GM23338 (cell line): ENCODE results near the gene THAP8. TPM values are rescaled to one million over a fixed set of nuclear protein-coding genes. Genes with fewer than 3 reads are reported as not detected.

ENCODE experiments used
- ATAC-seq: fragments of 200-7000 bp; cut with Tn5 transposase; 3 replicates; pipeline ENCODE4 v1.9.1; 2020
- DNase-seq: peaks from one replicate; pipeline ENCODE4 v3.0.0-alpha.2; 2015; ENCODE audit warnings: low spot score
- H2AFZ ChIP-seq: fragments of 200-600 bp; sonication (generic); 2 replicates; pipeline ENCODE4 v1.8.0; 2016; ENCODE audit warnings: antibody characterized with exemption, mild to moderate bottlenecking, moderate library complexity
- H3F3A ChIP-seq: fragments of 200-600 bp; sonication (generic); replicated peaks from 2 replicates; pipeline ENCODE4 v1.8.0; 2017; ENCODE audit warnings: antibody characterized with exemption, mixed run types, low read depth
- H3K27ac ChIP-seq: fragments of 200-600 bp; sonication (generic); 2 replicates; pipeline ENCODE4 v1.6.1; 2016; ENCODE audit warnings: low read depth
- H3K27me3 ChIP-seq: fragments of 200-600 bp; sonication (generic); 2 replicates; pipeline ENCODE4 v1.8.0; 2016; ENCODE audit warnings: mild to moderate bottlenecking, mixed run types, moderate library complexity; ENCODE audit not compliant: insufficient read depth
- H3K36me3 ChIP-seq: fragments of 200-600 bp; sonication (generic); 2 replicates; pipeline ENCODE4 v1.8.0; 2016; ENCODE audit warnings: mild to moderate bottlenecking; ENCODE audit not compliant: insufficient read depth
- H3K4me1 ChIP-seq: fragments of 200-600 bp; sonication (generic); 2 replicates; pipeline ENCODE4 v1.8.0; 2016; ENCODE audit warnings: mild to moderate bottlenecking, moderate library complexity; ENCODE audit not compliant: insufficient read depth
- H3K4me2 ChIP-seq: fragments of 200-600 bp; sonication (generic); 2 replicates; pipeline ENCODE4 v1.7.1; 2017; ENCODE audit warnings: mixed run types
- H3K4me3 ChIP-seq: fragments of 200-600 bp; sonication (generic); 2 replicates; pipeline ENCODE4 v1.6.1; 2016; ENCODE audit warnings: mixed run types
- H3K79me2 ChIP-seq: fragments of 200-600 bp; sonication (generic); replicated peaks from 2 replicates; pipeline ENCODE4 v1.8.0; 2017; ENCODE audit warnings: mild to moderate bottlenecking; ENCODE audit not compliant: insufficient read depth
- H3K9me2 ChIP-seq: fragments of 200-600 bp; sonication (generic); 2 replicates; pipeline ENCODE4 v1.8.0; 2017; ENCODE audit not compliant: insufficient read depth
- H4K20me1 ChIP-seq: fragments of 200-600 bp; sonication (generic); replicated peaks from 2 replicates; pipeline ENCODE4 v1.8.0; 2017; ENCODE audit warnings: mild to moderate bottlenecking; ENCODE audit not compliant: insufficient read depth
- H3K27ac Mint-ChIP-seq: 2 replicates; pipeline ENCODE4 v1.8.0; 2020; ENCODE audit warnings: inconsistent platforms, mild to moderate bottlenecking, moderate library complexity, mixed read lengths
- H3K27me3 Mint-ChIP-seq: 3 replicates; pipeline ENCODE4 v1.8.0; 2022; ENCODE audit warnings: low read depth, mild to moderate bottlenecking, moderate library complexity, mixed read lengths, inconsistent platforms; ENCODE audit not compliant: insufficient read depth, poor library complexity
- H3K36me3 Mint-ChIP-seq: 3 replicates; pipeline ENCODE4 v1.8.0; 2021; ENCODE audit warnings: low read depth, mild to moderate bottlenecking, inconsistent platforms, moderate library complexity, mixed read lengths
- H3K4me1 Mint-ChIP-seq: 3 replicates; pipeline ENCODE4 v1.8.0; 2020; ENCODE audit warnings: mild to moderate bottlenecking, inconsistent platforms, mixed read lengths
- H3K4me3 Mint-ChIP-seq: 3 replicates; pipeline ENCODE4 v1.8.0; 2021; ENCODE audit warnings: moderate library complexity, mild to moderate bottlenecking, inconsistent platforms, mixed read lengths
- H3K9me3 Mint-ChIP-seq: 3 replicates; pipeline ENCODE4 v1.8.0; 2020; ENCODE audit warnings: moderate library complexity, mild to moderate bottlenecking, inconsistent platforms, mixed read lengths
- CREB1 ChIP-seq: fragments of 250-450 bp; sonication (Bioruptor Pico); IDR thresholded peaks from 2 replicates; pipeline ENCODE4 v1.5.0; 2020; ENCODE audit warnings: low read depth, mild to moderate bottlenecking, moderate library complexity
- CTCF ChIP-seq, 2 experiments: fragments of 200-600 bp in 1 of 2; sonication (generic) in 1 of 2; conservative IDR thresholded peaks; 2 replicates each; pipeline versions ENCODE4 v1.5.1 to v1.6.1; 2016 to 2017; ENCODE audit warnings: antibody characterized with exemption in 2 of 2, low read depth in 2 of 2, mild to moderate bottlenecking in 2 of 2, moderate library complexity in 1 of 2
- ETS1 ChIP-seq: IDR thresholded peaks from 2 replicates; pipeline ENCODE4 v1.6.1; 2016; ENCODE audit warnings: antibody characterized with exemption
- EZH2 ChIP-seq: fragments of 200-600 bp; sonication (generic); IDR thresholded peaks from one replicate; pipeline ENCODE4 v1.8.0; 2017; ENCODE audit warnings: antibody characterized with exemption, mild to moderate bottlenecking, low read depth; ENCODE audit not compliant: unreplicated experiment
- EZH2phosphoT487 ChIP-seq: fragments of 200-600 bp; sonication (generic); IDR thresholded peaks from one replicate; pipeline ENCODE4 v1.8.1; 2018; ENCODE audit warnings: antibody characterized with exemption; ENCODE audit not compliant: unreplicated experiment
- JUNB ChIP-seq: IDR thresholded peaks from one replicate; pipeline ENCODE4 v1.6.1; 2016; ENCODE audit warnings: antibody characterized with exemption; ENCODE audit not compliant: unreplicated experiment
- NANOG ChIP-seq: IDR thresholded peaks from 2 replicates; pipeline ENCODE4 v1.6.1; 2016; ENCODE audit warnings: antibody characterized with exemption, borderline replicate concordance
- POLR2AphosphoS5 ChIP-seq: IDR thresholded peaks from 2 replicates; pipeline ENCODE4 v1.6.1; 2016; ENCODE audit warnings: antibody characterized with exemption, low read depth
- REST ChIP-seq: IDR thresholded peaks from one replicate; pipeline ENCODE4 v1.6.1; 2018; ENCODE audit warnings: antibody characterized with exemption; ENCODE audit not compliant: unreplicated experiment
- STAT1 ChIP-seq: IDR thresholded peaks from one replicate; pipeline ENCODE4 v1.6.1; 2016; ENCODE audit warnings: antibody characterized with exemption; ENCODE audit not compliant: unreplicated experiment
- ZNF114 ChIP-seq: fragments of 250-450 bp; sonication (Bioruptor Pico); IDR thresholded peaks from 2 replicates; pipeline ENCODE4 v1.5.0; 2020; ENCODE audit warnings: mild to moderate bottlenecking, moderate library complexity
- ZNF331 ChIP-seq: fragments of 250-450 bp; sonication (Bioruptor Pico); IDR thresholded peaks from 2 replicates; pipeline ENCODE4 v1.5.0; 2020; ENCODE audit warnings: low read depth, mild to moderate bottlenecking, moderate library complexity
- ZNF462 ChIP-seq: fragments of 250-450 bp; sonication (Bioruptor Pico); IDR thresholded peaks from 2 replicates; pipeline ENCODE4 v1.5.0; 2020; ENCODE audit warnings: mild to moderate bottlenecking, moderate library complexity
- polyA plus RNA-seq: library from polyadenylated mRNA; unstranded; fragments of >200 nt; fragmentation: Nextera tagmentation; extraction: Ambion mirVana; gene quantifications from 2 replicates; pipeline ENCODE4 v1.2.1, GENCODE V29; 2016
- total RNA-seq: library from RNA; depleted of rRNA; stranded (reverse); fragments of >200 nt; shearing (Covaris generic); gene quantifications from 2 replicates; pipeline ENCODE4 v1.2.3, GENCODE V29; 2014

Gene THAP8
- total and polyA plus RNA-seq, 2 experiments from 2014 or later = 12.7 to 13.7 TPM

- no peak overlapping the region for H3K4me3 ChIP-seq
- H3K27me3 ChIP-seq = peaks cover 10% of the 10 kb centered on the region
- H3K9me2 ChIP-seq = no peaks in the 10 kb centered on the region
- Mint-ChIP-seq H3K4me3 (no peak overlapping the region), H3K27me3 (peaks cover 19% of the 10 kb centered on the region), H3K27ac (no peak overlapping the region), H3K36me3 (no peaks in the 10 kb centered on the region), H3K9me3 (no peaks in the 10 kb centered on the region; the same call in 2 of the 3 replicates), H3K4me1 (no peaks in the 10 kb centered on the region; the same call in 2 of the 3 replicates)
- H3K27ac ChIP-seq = no peak overlapping the region
- no peaks in the 10 kb centered on the region for H3K4me1 ChIP-seq
- no peaks in the 10 kb centered on the region for H3K79me2 ChIP-seq
- no peak overlapping the region for H3K4me2 ChIP-seq
- DNase-seq (no peak), ATAC-seq (no peak)
- H2AFZ ChIP-seq = no peak overlapping the region
- no peaks in the 10 kb centered on the region for H3K36me3 ChIP-seq
- 0 out of 2 replicates have a peak, but pooled peaks cover 3% of the 10 kb centered on the region for H3F3A ChIP-seq
- no peaks in the 10 kb centered on the region for H4K20me1 ChIP-seq
- no peak for TF ChIP-seq JUNB
- no peak for TF ChIP-seq ZNF331 (CRISPR knock-in tag)
- TF ChIP-seq EZH2 = no peak
- no peak for TF ChIP-seq CTCF (conservative IDR thresholded peaks at IDR 0.05; ENCODE audit: low read depth in 2 of 2)
- no peak for TF ChIP-seq STAT1
- no peak for TF ChIP-seq ETS1
- TF ChIP-seq ZNF462 (CRISPR knock-in tag) = no peak
- no peak for TF ChIP-seq REST
- no peak for TF ChIP-seq CREB1
- no peak for TF ChIP-seq POLR2AphosphoS5
- no peak for TF ChIP-seq NANOG
- no peak for TF ChIP-seq EZH2phosphoT487
- TF ChIP-seq ZNF114 (CRISPR knock-in tag) = no peak
Observed at GRCh38 chr19:35988824-35989223, 65.3 kb downstream of the THAP8 start.
